ENCODE measurements around the gene SPATS2. TPM values are rescaled to one million over a fixed set of nuclear protein-coding genes. Genes with fewer than 3 reads are reported as not detected.
A peak's percentile ranks its signal among the peaks of the same experiment; 100 is the strongest.

SPATS2 gene
- total and polyA plus RNA-seq, 10 of the 15 experiments (the other 5 are each of a cell fraction or from before 2014, with no cell fraction given), result 9.0 to 54.2 (median 27.5) TPM

DNA sequence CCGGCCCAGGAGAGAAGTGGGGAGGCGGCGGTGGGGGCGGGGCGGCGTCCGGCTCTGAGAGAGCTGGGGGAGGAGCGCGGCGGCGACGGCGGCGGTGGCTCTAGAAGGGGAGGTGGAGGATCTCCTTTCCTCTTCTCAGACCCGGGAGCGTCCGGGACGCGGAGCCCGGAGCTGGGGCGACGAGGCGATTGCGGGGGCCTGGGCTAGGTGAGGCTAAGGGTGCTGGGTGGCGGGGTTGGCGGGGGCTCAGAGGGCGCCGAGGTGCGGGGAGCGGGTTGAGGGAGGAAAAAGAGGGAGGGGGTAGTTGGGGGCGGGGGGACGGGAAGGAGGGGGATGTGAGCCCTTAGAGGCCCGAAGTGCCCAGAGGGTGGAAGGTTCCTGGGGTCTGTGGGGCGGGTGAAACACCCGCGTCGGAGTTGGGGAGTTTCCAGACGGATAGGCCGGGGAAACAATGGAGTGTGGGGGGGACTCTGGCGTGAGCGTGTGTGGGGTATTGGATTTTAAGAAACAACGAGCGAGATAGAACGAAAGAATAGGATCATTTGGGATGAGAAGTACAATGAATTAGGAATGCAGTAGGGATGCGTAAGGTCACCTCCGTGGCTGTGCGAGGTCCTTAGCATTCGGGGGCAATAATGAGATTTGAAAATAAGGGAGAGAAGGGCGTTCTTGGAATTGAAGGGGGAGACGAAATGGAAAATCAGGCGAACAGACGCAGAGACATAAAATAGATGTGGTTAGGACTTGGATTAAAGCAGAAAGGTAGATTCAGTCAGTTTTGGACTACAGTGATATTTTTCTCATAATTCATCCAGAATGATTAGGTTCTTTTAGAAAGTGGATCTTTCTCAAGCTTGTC, at the start of gene SPATS2 (continued):
- TF ChIP-seq, protein P1, sequence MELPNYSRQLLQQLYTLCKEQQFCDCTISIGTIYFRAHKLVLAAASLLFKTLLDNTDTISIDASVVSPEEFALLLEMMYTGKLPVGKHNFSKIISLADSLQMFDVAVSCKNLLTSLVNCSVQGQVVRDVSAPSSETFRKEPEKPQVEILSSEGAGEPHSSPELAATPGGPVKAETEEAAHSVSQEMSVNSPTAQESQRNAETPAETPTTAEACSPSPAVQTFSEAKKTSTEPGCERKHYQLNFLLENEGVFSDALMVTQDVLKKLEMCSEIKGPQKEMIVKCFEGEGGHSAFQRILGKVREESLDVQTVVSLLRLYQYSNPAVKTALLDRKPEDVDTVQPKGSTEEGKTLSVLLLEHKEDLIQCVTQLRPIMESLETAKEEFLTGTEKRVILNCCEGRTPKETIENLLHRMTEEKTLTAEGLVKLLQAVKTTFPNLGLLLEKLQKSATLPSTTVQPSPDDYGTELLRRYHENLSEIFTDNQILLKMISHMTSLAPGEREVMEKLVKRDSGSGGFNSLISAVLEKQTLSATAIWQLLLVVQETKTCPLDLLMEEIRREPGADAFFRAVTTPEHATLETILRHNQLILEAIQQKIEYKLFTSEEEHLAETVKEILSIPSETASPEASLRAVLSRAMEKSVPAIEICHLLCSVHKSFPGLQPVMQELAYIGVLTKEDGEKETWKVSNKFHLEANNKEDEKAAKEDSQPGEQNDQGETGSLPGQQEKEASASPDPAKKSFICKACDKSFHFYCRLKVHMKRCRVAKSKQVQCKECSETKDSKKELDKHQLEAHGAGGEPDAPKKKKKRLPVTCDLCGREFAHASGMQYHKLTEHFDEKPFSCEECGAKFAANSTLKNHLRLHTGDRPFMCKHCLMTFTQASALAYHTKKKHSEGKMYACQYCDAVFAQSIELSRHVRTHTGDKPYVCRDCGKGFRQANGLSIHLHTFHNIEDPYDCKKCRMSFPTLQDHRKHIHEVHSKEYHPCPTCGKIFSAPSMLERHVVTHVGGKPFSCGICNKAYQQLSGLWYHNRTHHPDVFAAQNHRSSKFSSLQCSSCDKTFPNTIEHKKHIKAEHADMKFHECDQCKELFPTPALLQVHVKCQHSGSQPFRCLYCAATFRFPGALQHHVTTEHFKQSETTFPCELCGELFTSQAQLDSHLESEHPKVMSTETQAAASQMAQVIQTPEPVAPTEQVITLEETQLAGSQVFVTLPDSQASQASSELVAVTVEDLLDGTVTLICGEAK (IDR thresholded peaks at IDR 0.05; ENCODE audit: borderline replicate concordance), result no peak
- TF ChIP-seq ESRRA (IDR thresholded peaks at IDR 0.05; ENCODE audit: low read length), result no peak
- TF ChIP-seq, protein P2, sequence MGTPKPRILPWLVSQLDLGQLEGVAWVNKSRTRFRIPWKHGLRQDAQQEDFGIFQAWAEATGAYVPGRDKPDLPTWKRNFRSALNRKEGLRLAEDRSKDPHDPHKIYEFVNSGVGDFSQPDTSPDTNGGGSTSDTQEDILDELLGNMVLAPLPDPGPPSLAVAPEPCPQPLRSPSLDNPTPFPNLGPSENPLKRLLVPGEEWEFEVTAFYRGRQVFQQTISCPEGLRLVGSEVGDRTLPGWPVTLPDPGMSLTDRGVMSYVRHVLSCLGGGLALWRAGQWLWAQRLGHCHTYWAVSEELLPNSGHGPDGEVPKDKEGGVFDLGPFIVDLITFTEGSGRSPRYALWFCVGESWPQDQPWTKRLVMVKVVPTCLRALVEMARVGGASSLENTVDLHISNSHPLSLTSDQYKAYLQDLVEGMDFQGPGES (IDR thresholded peaks at IDR 0.05), result no peak
- TF ChIP-seq EED (IDR thresholded peaks at IDR 0.05; ENCODE audit: low read depth), result 0 out of 2 replicates have a peak, but pooled peaks have one; percentile 39
- TF ChIP-seq SMAD5 (IDR thresholded peaks at IDR 0.05; ENCODE audit: low read depth), result no peak
- TF ChIP-seq, protein P3, sequence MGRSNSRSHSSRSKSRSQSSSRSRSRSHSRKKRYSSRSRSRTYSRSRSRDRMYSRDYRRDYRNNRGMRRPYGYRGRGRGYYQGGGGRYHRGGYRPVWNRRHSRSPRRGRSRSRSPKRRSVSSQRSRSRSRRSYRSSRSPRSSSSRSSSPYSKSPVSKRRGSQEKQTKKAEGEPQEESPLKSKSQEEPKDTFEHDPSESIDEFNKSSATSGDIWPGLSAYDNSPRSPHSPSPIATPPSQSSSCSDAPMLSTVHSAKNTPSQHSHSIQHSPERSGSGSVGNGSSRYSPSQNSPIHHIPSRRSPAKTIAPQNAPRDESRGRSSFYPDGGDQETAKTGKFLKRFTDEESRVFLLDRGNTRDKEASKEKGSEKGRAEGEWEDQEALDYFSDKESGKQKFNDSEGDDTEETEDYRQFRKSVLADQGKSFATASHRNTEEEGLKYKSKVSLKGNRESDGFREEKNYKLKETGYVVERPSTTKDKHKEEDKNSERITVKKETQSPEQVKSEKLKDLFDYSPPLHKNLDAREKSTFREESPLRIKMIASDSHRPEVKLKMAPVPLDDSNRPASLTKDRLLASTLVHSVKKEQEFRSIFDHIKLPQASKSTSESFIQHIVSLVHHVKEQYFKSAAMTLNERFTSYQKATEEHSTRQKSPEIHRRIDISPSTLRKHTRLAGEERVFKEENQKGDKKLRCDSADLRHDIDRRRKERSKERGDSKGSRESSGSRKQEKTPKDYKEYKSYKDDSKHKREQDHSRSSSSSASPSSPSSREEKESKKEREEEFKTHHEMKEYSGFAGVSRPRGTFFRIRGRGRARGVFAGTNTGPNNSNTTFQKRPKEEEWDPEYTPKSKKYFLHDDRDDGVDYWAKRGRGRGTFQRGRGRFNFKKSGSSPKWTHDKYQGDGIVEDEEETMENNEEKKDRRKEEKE (IDR thresholded peaks at IDR 0.05), result no peak
- no peak for TF ChIP-seq BMI1 (IDR thresholded peaks at IDR 0.05; ENCODE audit: borderline replicate concordance)
- TF ChIP-seq POLR2AphosphoS5 (IDR thresholded peaks at IDR 0.05; ENCODE audit: low read length), result no peak
- TF ChIP-seq CHD2 (IDR thresholded peaks at IDR 0.05; ENCODE audit: borderline replicate concordance, low read depth, low read length), result peak; percentile 69; the same call in 1 of the 2 replicates
- TF ChIP-seq, protein P4, sequence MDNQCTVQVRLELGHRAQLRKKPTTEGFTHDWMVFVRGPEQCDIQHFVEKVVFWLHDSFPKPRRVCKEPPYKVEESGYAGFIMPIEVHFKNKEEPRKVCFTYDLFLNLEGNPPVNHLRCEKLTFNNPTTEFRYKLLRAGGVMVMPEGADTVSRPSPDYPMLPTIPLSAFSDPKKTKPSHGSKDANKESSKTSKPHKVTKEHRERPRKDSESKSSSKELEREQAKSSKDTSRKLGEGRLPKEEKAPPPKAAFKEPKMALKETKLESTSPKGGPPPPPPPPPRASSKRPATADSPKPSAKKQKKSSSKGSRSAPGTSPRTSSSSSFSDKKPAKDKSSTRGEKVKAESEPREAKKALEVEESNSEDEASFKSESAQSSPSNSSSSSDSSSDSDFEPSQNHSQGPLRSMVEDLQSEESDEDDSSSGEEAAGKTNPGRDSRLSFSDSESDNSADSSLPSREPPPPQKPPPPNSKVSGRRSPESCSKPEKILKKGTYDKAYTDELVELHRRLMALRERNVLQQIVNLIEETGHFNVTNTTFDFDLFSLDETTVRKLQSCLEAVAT (IDR thresholded peaks at IDR 0.05), result no peak
- no peak for TF ChIP-seq KAT2A (conservative IDR thresholded peaks at IDR 0.05; ENCODE audit: control insufficient read depth, low read depth, low read length)
- no peak for TF ChIP-seq ZNF207 (IDR thresholded peaks at IDR 0.05; ENCODE audit: borderline replicate concordance)
- no peak for TF ChIP-seq STAT1 (conservative IDR thresholded peaks at IDR 0.05)
- no peak; the same call in 1 of the 2 replicates for TF ChIP-seq PML (IDR thresholded peaks at IDR 0.05; ENCODE audit: low read length)
- TF ChIP-seq CBX5 (IDR thresholded peaks at IDR 0.05; ENCODE audit: low read depth), result no peak
- TF ChIP-seq POLR2A (IDR thresholded peaks at IDR 0.05; ENCODE audit: low read depth, low read length), result no peak
- no peak for TF ChIP-seq NR2C2 (IDR thresholded peaks at IDR 0.05; ENCODE audit: borderline replicate concordance, control insufficient read depth, insufficient read length, low read depth)
- no peak for TF ChIP-seq NRF1 (conservative IDR thresholded peaks at IDR 0.05; ENCODE audit: low read depth, low read length)
- 0 out of 4 replicates have a peak, but pooled peaks of 1 of the 2 experiments have one; percentile 1 for TF ChIP-seq BHLHE40 (IDR thresholded peaks at IDR 0.05; ENCODE audit: borderline replicate concordance in 1 of 2, low read depth in 2 of 2, low read length in 1 of 2)
- TF ChIP-seq SUPT20H (IDR thresholded peaks at IDR 0.05; ENCODE audit: borderline replicate concordance, control insufficient read depth, low read depth, low read length), result no peak
- no peak for TF ChIP-seq CREB1 (IDR thresholded peaks at IDR 0.05; ENCODE audit: low read depth)
